ENCODE data around the gene MYCBP. TPM values are rescaled to one million over a fixed set of nuclear protein-coding genes. Genes with fewer than 3 reads are reported as not detected.
"Not testable (repeated sequence)": the region's sequence is repeated elsewhere in the genome, so short reads cannot be mapped to it uniquely, and the experiment has no call there.

Gene MYCBP, protein sequence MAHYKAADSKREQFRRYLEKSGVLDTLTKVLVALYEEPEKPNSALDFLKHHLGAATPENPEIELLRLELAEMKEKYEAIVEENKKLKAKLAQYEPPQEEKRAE
- total RNA-seq: 5.8 and 8.7 TPM in 2 replicates

GRCh38 chr1:38873027-38873969, at the start of gene MYCBP:
Gene MYCBP, minus strand, starts transcription at chr1:38873348. Its CDS starts 43 bp downstream, at chr1:38873305.
- peak; percentile 91 to 96 for DNase-seq (ENCODE audit: low read depth in 2 of 2)

GRCh38 chr1:38919130-38919529, 46.0 kb upstream of the MYCBP start:
- no peak for DNase-seq (ENCODE audit: low read depth in 2 of 2)

- DNase-seq (ENCODE audit: low read depth in 2 of 2): no peak
Measured at GRCh38 chr1:38918568-38918967, 45.4 kb upstream of the MYCBP start.

GRCh38 chr1:38917772-38918171, 44.6 kb upstream of the MYCBP start:
- no peak for DNase-seq (ENCODE audit: low read depth in 2 of 2)

GRCh38 chr1:38917337-38917736, 44.2 kb upstream of the MYCBP start:
- DNase-seq (ENCODE audit: low read depth in 2 of 2): no peak

- no peak for DNase-seq (ENCODE audit: low read depth in 2 of 2)
Measured at GRCh38 chr1:38915352-38915948, 42.3 kb upstream of the MYCBP start.

GRCh38 chr1:38914908-38915307, 41.8 kb upstream of the MYCBP start:
- not testable (repeated sequence) for DNase-seq (ENCODE audit: low read depth in 2 of 2)

- no peak for DNase-seq (ENCODE audit: low read depth in 2 of 2)
Measured at GRCh38 chr1:38908821-38909220, 35.7 kb upstream of the MYCBP start.

DNA sequence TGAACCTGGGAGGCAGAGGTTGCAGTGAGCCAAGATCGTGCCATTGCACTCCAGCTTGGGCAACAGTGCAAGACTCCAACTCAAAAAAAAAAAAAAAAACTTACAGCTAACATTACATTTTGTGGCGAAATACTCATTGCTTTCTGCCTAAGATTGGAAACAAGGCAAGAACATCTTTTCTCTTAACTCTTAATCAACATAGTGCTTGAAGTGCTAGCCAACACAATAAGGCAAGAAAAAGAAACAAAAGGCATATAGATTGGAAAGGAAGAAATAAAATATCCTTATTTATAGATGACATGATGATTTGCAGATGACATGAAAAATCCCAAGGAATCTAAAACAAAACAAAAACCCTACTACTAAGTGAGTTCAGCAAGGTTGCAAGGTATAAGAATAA, 32.8 kb upstream of the MYCBP start:
- no peak for DNase-seq (ENCODE audit: low read depth in 2 of 2)

DNA sequence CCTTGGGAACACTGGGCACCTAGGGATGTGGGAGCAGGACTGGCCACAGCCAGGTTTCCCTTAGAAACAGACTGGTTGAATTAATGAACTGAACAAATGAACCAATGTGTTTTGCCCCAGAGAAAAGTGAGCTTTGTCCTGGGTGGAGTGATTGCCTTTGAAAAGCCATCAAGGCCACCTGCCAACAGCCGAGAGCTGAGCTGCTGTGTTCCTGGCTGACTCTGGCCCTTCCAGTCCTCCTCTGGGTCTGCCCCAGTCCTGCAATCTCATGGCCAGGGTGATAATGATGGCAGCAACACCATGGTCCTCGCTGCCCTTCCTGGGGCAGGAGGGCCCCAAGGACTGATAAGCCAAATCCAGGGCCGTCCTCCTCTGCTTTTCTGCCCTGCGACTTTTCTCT, 26.4 kb upstream of the MYCBP start:
- no peak for DNase-seq (ENCODE audit: low read depth in 2 of 2)

GRCh38 chr1:38898653-38899230, 25.6 kb upstream of the MYCBP start:
- DNase-seq (ENCODE audit: low read depth in 2 of 2): no peak

DNA sequence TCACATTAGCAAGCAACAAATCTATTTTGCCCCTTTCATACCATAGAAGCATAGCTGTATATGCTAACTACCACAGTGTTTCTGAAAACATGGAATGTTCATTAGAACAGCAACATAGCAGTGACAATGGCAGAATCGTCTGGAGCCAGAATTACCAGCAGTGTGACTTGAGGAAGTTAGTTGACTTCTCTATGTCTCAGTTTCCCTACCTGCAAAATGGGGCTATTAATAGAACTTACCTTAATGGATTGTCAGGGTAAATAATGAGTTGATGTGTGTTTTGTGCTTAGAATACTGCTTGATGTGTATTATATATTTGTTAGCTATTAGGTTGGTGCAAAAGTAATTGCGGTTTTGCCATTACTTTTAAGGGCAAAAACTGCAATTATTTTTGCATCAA, 23.0 kb upstream of the MYCBP start:
- no peak for DNase-seq (ENCODE audit: low read depth in 2 of 2)

DNA sequence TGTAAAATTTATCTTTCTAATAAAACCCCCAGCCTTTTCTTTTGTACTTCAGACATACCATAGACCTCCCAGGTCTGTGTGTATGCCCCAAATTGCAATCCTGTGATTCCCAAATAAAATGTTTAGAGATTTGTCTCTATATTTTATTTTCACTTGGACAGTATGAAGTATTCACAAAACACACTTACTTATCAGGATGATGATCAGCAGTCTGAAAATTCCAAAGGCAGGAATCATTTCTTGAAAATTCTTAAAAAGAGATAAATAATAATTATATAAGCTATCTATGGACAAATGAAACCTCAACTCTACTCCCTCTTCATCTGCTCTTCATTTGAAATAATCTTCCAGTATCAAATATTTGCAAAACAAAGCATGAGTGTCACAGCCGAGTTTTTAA, 19.8 kb upstream of the MYCBP start:
- DNase-seq (ENCODE audit: low read depth in 2 of 2): no peak

DNA sequence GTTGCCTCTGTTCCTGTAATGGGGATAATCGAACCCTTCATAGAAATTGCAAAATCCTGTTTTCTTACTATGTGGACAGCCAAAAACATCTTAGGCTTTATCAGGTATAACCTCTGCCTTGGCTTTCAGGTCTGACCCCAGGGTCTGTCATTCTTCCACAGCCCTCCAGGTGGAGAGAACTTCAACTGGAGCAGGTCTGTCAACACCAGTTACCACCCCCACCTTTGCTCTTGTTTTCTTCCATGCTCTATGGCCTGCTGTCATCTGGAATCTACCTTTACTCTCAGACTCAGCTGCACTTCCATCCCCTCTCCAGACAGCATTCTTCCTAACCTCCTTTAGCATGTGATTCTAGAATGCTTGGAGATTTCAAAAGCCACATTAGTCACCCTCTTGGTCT, 18.6 kb upstream of the MYCBP start:
- DNase-seq (ENCODE audit: low read depth in 2 of 2): no peak

DNA sequence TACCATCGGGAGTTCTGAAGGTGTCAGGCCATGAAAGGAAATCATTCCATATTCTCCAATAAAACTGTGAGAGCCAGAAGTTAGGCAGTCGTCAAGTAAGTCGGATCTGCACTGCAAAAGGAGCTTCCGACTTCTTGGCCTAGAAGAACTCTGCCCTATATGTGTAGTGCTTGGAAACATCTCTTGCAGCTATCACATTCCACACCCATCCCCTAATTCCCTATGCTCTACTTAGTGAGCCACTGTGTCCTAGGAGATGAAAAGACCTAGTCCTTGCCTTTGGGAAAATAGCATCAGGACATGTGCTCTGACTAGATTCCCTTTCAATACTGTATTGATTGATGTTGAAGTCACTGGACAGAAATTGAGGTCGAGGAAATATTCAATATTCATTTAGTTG, 16.4 kb upstream of the MYCBP start:
- no peak for DNase-seq (ENCODE audit: low read depth in 2 of 2)

DNA sequence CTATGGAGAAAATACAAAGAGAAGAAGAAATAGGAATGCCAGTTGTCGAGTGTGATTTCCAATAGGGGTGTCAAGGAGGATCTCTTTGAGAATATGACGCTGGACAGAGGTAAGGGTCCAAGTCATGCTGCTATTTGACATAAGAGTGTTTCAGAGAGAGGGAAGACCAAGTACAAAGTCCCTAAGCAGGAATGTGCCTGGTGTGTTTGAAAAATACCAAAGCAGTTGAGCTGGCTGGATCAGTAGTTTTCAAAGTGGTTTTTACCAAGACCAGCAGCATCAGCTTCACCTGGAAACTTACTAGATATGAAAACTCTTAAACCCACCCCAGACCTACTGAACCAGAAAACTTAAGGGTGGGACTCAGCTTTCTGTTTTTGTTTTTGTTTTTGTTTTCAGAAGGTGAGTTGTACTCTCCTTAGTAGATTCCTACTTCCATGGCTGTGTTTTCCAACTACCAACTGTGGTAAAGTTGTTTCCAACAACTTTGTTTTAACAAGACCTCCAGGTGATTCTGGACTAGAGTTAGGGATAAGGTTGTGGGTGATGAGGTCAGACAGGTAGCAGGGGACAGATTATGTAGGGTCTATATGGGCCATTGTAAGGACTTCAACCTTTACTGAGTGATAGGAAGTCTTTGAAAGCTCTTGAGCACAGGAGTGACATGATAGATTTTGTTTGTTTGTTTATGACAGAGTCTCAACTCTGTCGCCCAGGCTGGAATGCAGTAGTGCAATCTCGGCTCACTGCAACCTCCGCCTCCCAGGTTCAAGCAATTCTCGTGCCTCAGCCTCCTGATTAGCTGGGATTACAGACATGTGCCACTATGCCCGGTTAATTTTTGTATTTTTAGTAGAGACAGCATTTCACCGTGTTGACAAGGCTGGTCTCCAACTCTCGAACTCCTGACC, 15.5 kb upstream of the MYCBP start:
- no peak for DNase-seq (ENCODE audit: low read depth in 2 of 2)

GRCh38 chr1:38885092-38885491, 11.9 kb upstream of the MYCBP start:
- DNase-seq (ENCODE audit: low read depth in 2 of 2): no peak

DNA sequence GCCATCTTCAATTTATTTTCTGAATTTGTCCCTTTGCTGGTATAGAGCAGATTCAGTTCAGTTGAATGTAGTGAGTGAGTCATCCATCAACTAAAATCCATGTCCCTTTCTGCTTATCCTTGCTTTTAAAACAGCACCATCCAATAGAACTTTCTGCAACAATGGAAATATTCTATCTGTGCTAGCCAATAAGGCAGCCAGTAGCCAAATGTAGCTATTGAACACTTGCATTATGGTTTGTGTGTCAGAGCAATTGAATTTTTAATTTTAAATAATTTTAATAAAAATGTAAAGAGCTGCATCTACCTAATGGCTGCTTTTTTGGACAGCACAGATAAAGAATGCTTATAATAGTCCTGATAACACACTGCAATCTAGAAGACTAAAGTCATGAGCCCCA, 8.3 kb upstream of the MYCBP start, which contains the start of gene GJA9:
Gene GJA9, minus strand, starts transcription at position 101 of the 400 bp plus-strand sequence. CDS start 5,489 bp downstream, outside the sequence.
- DNase-seq (ENCODE audit: low read depth in 2 of 2): no peak

DNA sequence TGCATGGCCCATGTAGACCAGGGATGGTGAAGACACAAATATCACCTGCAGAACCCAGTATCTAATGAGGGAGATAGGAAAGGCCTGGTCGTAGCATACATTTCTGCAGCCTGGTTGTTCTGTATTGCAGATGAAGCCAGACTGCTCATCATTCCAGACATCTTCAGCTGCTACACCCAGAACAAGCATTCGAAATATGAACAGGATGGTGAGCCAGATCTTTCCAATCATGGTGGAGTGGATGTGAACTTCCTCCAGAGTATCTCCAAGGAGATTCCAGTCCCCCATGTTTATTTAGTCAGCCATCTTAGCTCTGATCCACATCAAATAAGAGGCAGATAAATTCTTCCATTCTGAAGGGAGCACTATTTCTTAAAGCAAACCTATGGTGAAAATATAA, 2.7 kb upstream of the MYCBP start:
- DNase-seq (ENCODE audit: low read depth in 2 of 2): no peak

DNA sequence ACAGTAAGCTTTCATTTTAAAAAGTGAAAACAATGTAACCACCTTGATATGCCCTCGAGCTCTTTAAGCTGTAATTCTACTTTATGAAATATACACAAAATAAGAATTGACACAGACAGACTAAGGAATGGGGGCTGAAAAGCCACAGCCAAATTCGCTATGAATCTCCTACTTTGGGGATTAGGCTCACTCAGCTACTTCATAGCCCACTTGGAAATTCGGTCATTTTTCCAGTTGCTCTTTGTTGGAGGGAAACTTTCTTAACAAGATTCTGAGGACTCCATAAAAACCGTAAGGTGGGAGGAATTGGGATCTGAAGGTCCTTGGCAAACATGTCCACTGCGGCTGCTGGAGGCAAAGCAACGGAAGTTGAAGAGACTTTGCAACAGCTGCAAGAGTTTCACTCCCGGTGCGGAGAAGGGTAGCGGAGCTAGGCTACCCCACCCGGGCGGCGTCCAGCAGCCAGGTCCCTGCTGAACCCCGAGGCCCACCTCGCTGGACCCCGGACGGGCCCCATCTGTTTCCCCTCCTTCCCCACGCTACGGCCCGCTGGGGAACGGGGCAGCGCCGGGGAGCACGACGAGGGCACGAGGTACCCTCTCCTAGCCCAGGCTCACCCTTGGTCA, 634 bp downstream of the MYCBP start:
- peak in 1 of 2 donors; percentile 18 for DNase-seq (ENCODE audit: low read depth in 2 of 2)

DNA sequence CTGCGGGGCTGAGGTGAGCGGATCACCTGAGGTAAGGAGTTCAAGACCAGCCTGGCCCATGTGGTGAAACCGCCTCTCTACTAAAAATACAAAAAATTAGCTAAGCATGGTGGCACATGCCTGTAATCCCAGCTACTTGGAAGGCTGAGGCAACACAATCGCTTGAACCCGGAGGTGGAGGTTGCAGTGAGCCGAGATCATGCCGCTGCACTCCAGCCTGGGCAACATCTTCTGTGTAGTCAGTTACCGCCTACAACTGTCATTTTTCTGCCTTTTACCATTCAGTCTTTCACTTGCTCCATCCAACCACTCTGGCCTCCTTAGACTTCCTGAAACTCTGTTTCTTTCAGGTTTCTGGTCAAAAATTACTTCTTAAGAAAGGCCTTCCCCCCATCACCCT, 2.2 kb downstream of the MYCBP start:
- DNase-seq (ENCODE audit: low read depth in 2 of 2): no peak
